KMS-11 (cell line): ENCODE measurements around the gene MYLIP.

Source experiments
- H2AFZ ChIP-seq: fragments of 200-600 bp; sonication (generic); 2 replicates; pipeline ENCODE4 v1.6.1; 2016; ENCODE audit warnings: antibody characterized with exemption, mixed run types, low read depth
- H3K27ac ChIP-seq: fragments of 200-600 bp; sonication (generic); 2 replicates; pipeline ENCODE4 v1.6.1; 2016; ENCODE audit warnings: mild to moderate bottlenecking, mixed run types
- H3K27me3 ChIP-seq: fragments of 200-600 bp; sonication (generic); 2 replicates; pipeline ENCODE4 v1.6.1; 2017; ENCODE audit warnings: mild to moderate bottlenecking, low read depth, mixed run types, moderate library complexity; ENCODE audit not compliant: insufficient read depth
- H3K36me3 ChIP-seq: fragments of 200-600 bp; sonication (generic); 2 replicates; pipeline ENCODE4 v1.6.1; 2017; ENCODE audit warnings: mild to moderate bottlenecking, mixed run types; ENCODE audit not compliant: insufficient read depth
- H3K4me1 ChIP-seq: fragments of 200-600 bp; sonication (generic); 2 replicates; pipeline ENCODE4 v1.6.1; 2016; ENCODE audit warnings: mild to moderate bottlenecking, low read depth, mixed run types; ENCODE audit not compliant: poor library complexity, severe bottlenecking
- H3K4me2 ChIP-seq: fragments of 200-600 bp; sonication (generic); 2 replicates; pipeline ENCODE4 v1.7.0; 2016; ENCODE audit warnings: mild to moderate bottlenecking, mixed run types
- H3K4me3 ChIP-seq: fragments of 200-600 bp; sonication (generic); IDR thresholded peaks from 2 replicates; pipeline ENCODE4 v1.6.1; 2017; ENCODE audit warnings: low read depth, low read length, mixed read lengths; ENCODE audit not compliant: insufficient read depth
- H3K79me2 ChIP-seq: fragments of 200-600 bp; sonication (generic); 2 replicates; pipeline ENCODE4 v1.6.1; 2016; ENCODE audit warnings: low read depth, mixed run types; ENCODE audit not compliant: insufficient read depth
- H3K9ac ChIP-seq: fragments of 200-600 bp; sonication (generic); 2 replicates; pipeline ENCODE4 v1.6.1; 2016; ENCODE audit warnings: mild to moderate bottlenecking, mixed run types
- H4K20me1 ChIP-seq: fragments of 200-600 bp; sonication (generic); 2 replicates; pipeline ENCODE4 v1.6.1; 2016; ENCODE audit warnings: mild to moderate bottlenecking, mixed run types; ENCODE audit not compliant: insufficient read depth
- TF ChIP-seq, protein P1 (sequence below): fragments of 200-600 bp; sonication (generic); conservative IDR thresholded peaks from 2 replicates; pipeline ENCODE4 v1.6.1; 2017; ENCODE audit warnings: low read depth, mild to moderate bottlenecking, antibody characterized with exemption, low read length, moderate library complexity, mixed read lengths

Gene MYLIP

GRCh38 chr6:16157909-16158308 is 29.0 kb downstream of the MYLIP start:
- Histone ChIP-seq H3K27me3 (no peaks in the 10 kb centered on the region), H3K4me3 (no peak overlapping the region), H3K4me1 (no peaks in the 10 kb centered on the region), H3K4me2 (no peak overlapping the region), H3K36me3 (no peaks in the 10 kb centered on the region), H3K79me2 (no peaks in the 10 kb centered on the region), H4K20me1 (no peaks in the 10 kb centered on the region), H3K9ac (no peak overlapping the region), H2AFZ (no peak overlapping the region), H3K27ac (no peak overlapping the region)
- TF ChIP-seq, protein P1, sequence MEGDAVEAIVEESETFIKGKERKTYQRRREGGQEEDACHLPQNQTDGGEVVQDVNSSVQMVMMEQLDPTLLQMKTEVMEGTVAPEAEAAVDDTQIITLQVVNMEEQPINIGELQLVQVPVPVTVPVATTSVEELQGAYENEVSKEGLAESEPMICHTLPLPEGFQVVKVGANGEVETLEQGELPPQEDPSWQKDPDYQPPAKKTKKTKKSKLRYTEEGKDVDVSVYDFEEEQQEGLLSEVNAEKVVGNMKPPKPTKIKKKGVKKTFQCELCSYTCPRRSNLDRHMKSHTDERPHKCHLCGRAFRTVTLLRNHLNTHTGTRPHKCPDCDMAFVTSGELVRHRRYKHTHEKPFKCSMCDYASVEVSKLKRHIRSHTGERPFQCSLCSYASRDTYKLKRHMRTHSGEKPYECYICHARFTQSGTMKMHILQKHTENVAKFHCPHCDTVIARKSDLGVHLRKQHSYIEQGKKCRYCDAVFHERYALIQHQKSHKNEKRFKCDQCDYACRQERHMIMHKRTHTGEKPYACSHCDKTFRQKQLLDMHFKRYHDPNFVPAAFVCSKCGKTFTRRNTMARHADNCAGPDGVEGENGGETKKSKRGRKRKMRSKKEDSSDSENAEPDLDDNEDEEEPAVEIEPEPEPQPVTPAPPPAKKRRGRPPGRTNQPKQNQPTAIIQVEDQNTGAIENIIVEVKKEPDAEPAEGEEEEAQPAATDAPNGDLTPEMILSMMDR: no peak

GRCh38 chr6:16158943-16159557 is 30.2 kb downstream of the MYLIP start:
- Histone ChIP-seq H3K4me3 (no peak overlapping the region), H3K9ac (no peak overlapping the region), H3K79me2 (no peaks in the 10 kb centered on the region), H2AFZ (no peak overlapping the region), H3K36me3 (no peaks in the 10 kb centered on the region), H3K27me3 (no peaks in the 10 kb centered on the region), H3K4me1 (no peaks in the 10 kb centered on the region), H4K20me1 (no peaks in the 10 kb centered on the region), H3K4me2 (no peak overlapping the region), H3K27ac (no peak overlapping the region)
- TF ChIP-seq, protein P1: no peak

- no peak overlapping the region for H3K27ac ChIP-seq
- H3K4me1 ChIP-seq: no peaks in the 10 kb centered on the region
- H3K27me3 ChIP-seq: no peaks in the 10 kb centered on the region
- no peaks in the 10 kb centered on the region for H3K79me2 ChIP-seq
- no peaks in the 10 kb centered on the region for H3K36me3 ChIP-seq
- no peak overlapping the region for H3K4me2 ChIP-seq
- TF ChIP-seq, protein P1: no peak
- H3K9ac ChIP-seq: no peak overlapping the region
- no peak overlapping the region for H3K4me3 ChIP-seq
- H2AFZ ChIP-seq: no peak overlapping the region
- no peaks in the 10 kb centered on the region for H4K20me1 ChIP-seq
Measured at GRCh38 chr6:16160794-16161193, 31.9 kb downstream of the MYLIP start.

DNA sequence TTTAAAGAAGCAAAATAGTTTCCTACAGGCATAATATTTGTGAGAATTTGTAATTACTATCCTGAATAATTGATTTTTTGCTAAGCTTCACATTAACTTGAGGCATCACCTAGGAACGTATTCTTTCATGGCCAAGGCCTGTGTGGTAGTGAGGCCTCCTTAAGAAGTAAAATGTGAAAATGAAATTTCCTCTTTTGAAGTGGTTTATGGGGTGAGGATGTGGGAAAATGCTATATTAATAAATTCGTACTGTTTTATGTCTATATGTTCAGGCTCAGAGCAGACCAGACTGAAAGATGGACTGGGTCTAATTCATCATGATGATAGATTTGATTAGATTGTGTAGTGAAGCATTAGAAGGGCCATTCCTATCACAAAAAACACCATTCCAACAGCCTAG is 33.1 kb downstream of the MYLIP start:
- Histone ChIP-seq H3K27ac (no peak overlapping the region), H4K20me1 (no peaks in the 10 kb centered on the region), H2AFZ (no peak overlapping the region), H3K4me1 (no peaks in the 10 kb centered on the region), H3K36me3 (no peaks in the 10 kb centered on the region), H3K4me2 (no peak overlapping the region), H3K79me2 (no peaks in the 10 kb centered on the region), H3K4me3 (no peak overlapping the region), H3K9ac (no peak overlapping the region), H3K27me3 (no peaks in the 10 kb centered on the region)
- TF ChIP-seq, protein P1: no peak
